Cardiac muscle cell (in vitro differentiated cells and primary cell): Measurements from ENCODE around the gene ESPNL. TPM values are rescaled to one million over a fixed set of nuclear protein-coding genes. Genes with fewer than 3 reads are reported as not detected.
A peak's percentile ranks its signal among the peaks of the same experiment; 100 is the strongest.

Experiments used
- DNase-seq, 2 donors: peaks; one replicate each; pipeline versions ENCODE4 v3.0.0 to v3.0.0-alpha.2; 2010 to 2017; ENCODE audit warnings: low read depth in 1 of 2, low spot score in 1 of 2
- H3K27ac ChIP-seq: fragments of 200-600 bp; sonication (generic); 2 replicates; pipeline ENCODE4 v1.5.1; 2016
- H3K27me3 ChIP-seq: fragments of 200-600 bp; sonication (generic); 2 replicates; pipeline ENCODE4 v1.6.0; 2016; ENCODE audit warnings: control low read depth
- H3K36me3 ChIP-seq: fragments of 200-600 bp; sonication (generic); 2 replicates; pipeline ENCODE4 v1.5.1; 2016; ENCODE audit warnings: control low read depth
- H3K4me1 ChIP-seq: fragments of 200-600 bp; sonication (generic); 2 replicates; pipeline ENCODE4 v1.8.1; 2017; ENCODE audit warnings: low read depth, mild to moderate bottlenecking, mixed run types
- H3K4me3 ChIP-seq: fragments of 200-600 bp; sonication (generic); 2 replicates; pipeline ENCODE4 v1.5.1; 2016; ENCODE audit warnings: mild to moderate bottlenecking
- H3K9me3 ChIP-seq: fragments of 200-600 bp; sonication (generic); 2 replicates; pipeline ENCODE4 v1.5.1; 2017; ENCODE audit warnings: low read depth, mild to moderate bottlenecking, control low read depth
- CTCF ChIP-seq: IDR thresholded peaks from 2 replicates; pipeline ENCODE4 v1.5.1; 2012; ENCODE audit warnings: low read depth, mild to moderate bottlenecking, low read length
- polyA plus RNA-seq: library from polyadenylated mRNA; unstranded; fragments of >200 nt; fragmentation: Nextera tagmentation; extraction: Ambion mirVana; gene quantifications from 2 replicates; pipeline ENCODE4 v1.2.1, GENCODE V29; 2016
- total RNA-seq: library from RNA; depleted of rRNA; stranded (reverse); fragments of >200 nt; gene quantifications from 2 replicates; pipeline ENCODE4 v1.2.3, GENCODE V29; 2016

The ESPNL gene
- total and polyA plus RNA-seq, 2 experiments from 2014 or later: 5.3 to 8.5 TPM

DNA sequence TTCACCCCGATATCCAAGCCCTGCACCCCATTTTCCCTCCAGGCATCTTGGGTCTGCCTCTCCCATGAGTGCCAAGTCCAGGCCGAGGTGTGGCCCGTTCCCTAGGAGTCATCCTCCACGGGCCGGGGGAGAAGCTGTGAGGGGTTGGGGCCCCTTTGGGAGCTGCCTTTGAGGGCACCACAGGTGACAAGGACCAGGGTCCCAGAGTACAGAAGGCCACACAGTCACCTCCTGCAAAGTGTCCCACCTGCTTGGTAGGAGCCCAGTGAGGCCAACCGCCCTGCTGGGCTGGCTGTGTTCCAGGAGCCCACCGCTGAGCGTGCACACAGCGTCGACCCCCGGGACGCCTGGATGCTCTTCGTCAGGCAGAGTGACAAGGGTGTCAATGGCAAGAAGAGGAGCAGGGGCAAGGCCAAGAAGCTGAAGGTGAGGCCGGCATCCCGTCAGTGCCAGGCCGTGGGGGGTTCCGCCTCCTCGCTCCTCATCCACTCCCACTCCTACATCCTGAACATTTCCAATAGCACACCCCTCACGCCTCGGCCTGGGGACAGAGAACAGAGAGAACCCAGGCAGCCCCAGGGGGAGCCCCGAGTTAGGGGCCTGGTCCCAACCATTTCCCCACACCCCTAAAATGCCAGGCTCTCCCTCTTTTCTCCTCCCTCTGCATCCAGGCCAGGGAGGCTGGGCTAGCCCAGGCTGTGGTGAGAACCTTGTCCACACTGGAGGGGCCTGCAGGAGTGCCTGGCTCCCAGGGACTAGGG is 61.3 kb downstream of the ESPNL start:
- H3K4me3 ChIP-seq: no peak overlapping the region
- H3K9me3 ChIP-seq: no peaks in the 10 kb centered on the region
- no peaks in the 10 kb centered on the region for H3K36me3 ChIP-seq
- no peaks in the 10 kb centered on the region for H3K4me1 ChIP-seq
- H3K27me3 ChIP-seq: peaks cover 88% of the 10 kb centered on the region
- TF ChIP-seq CTCF: no peak
- no peak for DNase-seq
- H3K27ac ChIP-seq: no peak overlapping the region

DNA sequence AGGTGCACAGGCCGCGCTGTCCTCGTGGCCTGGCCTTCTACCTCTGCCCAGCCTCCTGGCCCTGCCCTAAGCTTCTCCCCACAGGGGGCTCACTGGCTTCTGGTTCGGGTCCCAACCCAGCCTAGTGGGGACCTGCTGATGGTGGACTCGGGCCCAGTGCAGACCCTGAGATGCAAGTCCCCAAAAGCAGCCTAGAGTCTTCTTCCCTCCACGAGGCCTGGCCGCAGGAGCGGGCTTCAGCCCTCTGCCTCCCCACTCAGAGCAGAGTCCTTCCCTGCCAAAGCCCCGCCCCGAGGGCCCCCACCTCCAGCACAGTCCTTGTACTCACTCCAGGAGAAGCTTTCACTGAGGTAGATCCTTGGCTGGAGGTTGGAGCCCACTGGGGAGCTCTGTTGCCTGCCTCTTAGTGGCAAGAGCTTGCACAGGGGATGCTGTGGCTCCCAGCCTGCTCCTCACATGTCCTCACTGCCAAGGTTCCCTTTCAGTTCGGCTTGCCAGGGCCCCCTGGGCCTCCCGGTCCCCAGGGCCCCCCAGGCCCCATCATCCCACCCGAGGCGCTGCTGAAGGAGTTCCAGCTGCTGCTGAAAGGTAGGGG is 62.2 kb downstream of the ESPNL start:
- H3K4me3 ChIP-seq: no peak overlapping the region
- no peak for TF ChIP-seq CTCF
- H3K27ac ChIP-seq: no peak overlapping the region
- no peak for DNase-seq
- H3K36me3 ChIP-seq: no peaks in the 10 kb centered on the region
- H3K27me3 ChIP-seq: peaks cover 81% of the 10 kb centered on the region
- H3K9me3 ChIP-seq: no peaks in the 10 kb centered on the region
- H3K4me1 ChIP-seq: no peaks in the 10 kb centered on the region

- H3K36me3 ChIP-seq: no peaks in the 10 kb centered on the region
- no peak overlapping the region for H3K4me3 ChIP-seq
- H3K27ac ChIP-seq: no peak overlapping the region
- H3K4me1 ChIP-seq: no peaks in the 10 kb centered on the region
- no peak for TF ChIP-seq CTCF
- DNase-seq: peak in 1 of 2 donors; percentile 16
- peaks cover 75% of the 10 kb centered on the region for H3K27me3 ChIP-seq
- no peaks in the 10 kb centered on the region for H3K9me3 ChIP-seq
These were observed 62.8 kb downstream of the ESPNL start for GRCh38 chr2:238162846-238163441.

DNA sequence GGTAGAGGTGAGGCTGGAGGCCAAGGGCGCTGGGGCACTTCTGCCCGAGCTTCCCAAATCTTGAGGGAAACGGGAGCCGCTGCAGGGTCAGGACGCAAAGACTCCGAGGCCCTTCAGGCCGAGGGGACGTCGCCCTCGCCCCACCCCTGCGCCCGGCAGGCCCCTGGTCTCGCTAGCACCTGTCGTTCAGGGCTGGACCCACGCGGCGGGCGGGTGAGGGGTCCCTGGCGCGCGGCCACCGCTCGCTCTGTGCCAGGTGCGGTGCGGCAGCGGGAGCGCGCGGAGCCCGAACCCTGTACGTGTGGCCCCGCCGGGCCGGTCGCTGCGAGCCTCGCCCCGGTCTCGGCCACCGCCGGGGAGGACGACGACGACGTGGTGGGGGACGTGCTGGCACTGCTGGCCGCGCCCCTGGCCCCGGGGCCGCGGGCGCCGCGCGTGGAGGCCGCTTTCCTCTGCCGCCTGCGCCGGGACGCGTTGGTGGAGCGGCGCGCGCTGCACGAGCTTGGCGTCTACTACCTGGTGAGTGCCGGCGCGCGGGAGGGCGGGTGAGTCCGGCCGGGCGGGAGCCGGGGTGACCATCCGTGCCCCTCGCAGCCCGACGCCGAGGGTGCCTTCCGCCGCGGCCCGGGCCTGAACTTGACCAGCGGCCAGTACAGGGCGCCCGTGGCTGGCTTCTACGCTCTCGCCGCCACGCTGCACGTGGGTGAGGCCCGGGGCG is 63.5 kb downstream of the ESPNL start:
- no peaks in the 10 kb centered on the region for H3K9me3 ChIP-seq
- H3K4me1 ChIP-seq: no peaks in the 10 kb centered on the region
- TF ChIP-seq CTCF: no peak
- H3K27me3 ChIP-seq: peaks cover 68% of the 10 kb centered on the region
- peak overlapping the region; percentile 29 for H3K4me3 ChIP-seq
- no peaks in the 10 kb centered on the region for H3K36me3 ChIP-seq
- H3K27ac ChIP-seq: no peak overlapping the region
- peak in 1 of 2 donors; percentile 40 for DNase-seq

- DNase-seq: no peak
- peaks cover 57% of the 10 kb centered on the region for H3K27me3 ChIP-seq
- no peak overlapping the region for H3K27ac ChIP-seq
- H3K4me1 ChIP-seq: no peaks in the 10 kb centered on the region
- no peak overlapping the region for H3K4me3 ChIP-seq
- H3K9me3 ChIP-seq: no peaks in the 10 kb centered on the region
- H3K36me3 ChIP-seq: peaks cover 6% of the 10 kb centered on the region
- TF ChIP-seq CTCF: no peak
These were observed 64.8 kb downstream of the ESPNL start for GRCh38 chr2:238164906-238165287.
